Measurements from ENCODE around the gene ANK2. TPM values are rescaled to one million over a fixed set of nuclear protein-coding genes. Genes with fewer than 3 reads are reported as not detected.

Gene ANK2
- total and polyA plus RNA-seq, 2 of the 13 experiments (the other 11 are each of a cell fraction or from before 2014, with no cell fraction given) = 2.7 to 15.1 TPM

DNA sequence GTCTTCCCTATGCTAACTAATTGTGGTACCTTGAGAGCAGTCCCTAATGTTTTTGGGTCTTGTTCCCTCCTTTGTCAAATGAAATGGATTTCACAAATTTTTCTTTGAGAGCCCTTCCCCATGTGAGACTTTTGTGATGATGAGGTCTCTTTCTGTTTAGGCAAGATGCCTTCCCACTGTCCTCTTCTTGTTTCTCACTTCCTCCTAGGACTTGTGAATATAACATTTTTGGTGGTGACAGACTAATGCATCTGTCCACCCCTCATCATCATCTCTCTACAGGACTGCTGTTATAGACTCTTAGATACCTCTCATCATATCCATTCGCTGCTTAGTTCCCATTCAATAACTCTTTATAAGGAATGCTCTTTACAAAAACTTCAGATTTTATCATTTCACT is 8.7 kb upstream of the ANK2 start (continued):
- no peak for TF ChIP-seq AGO1 (IDR thresholded peaks at IDR 0.05; ENCODE audit: low read depth, low read length, poor library complexity, severe bottlenecking)
- TF ChIP-seq ZNF652 (CRISPR knock-in tag; IDR thresholded peaks at IDR 0.05; ENCODE audit: borderline replicate concordance, low read depth) = no peak
- no peak for TF ChIP-seq ZNF7 (CRISPR knock-in tag; IDR thresholded peaks at IDR 0.05)
- TF ChIP-seq ZNF33A (CRISPR knock-in tag; IDR thresholded peaks at IDR 0.05; ENCODE audit: borderline replicate concordance) = no peak
- TF ChIP-seq, protein P1, sequence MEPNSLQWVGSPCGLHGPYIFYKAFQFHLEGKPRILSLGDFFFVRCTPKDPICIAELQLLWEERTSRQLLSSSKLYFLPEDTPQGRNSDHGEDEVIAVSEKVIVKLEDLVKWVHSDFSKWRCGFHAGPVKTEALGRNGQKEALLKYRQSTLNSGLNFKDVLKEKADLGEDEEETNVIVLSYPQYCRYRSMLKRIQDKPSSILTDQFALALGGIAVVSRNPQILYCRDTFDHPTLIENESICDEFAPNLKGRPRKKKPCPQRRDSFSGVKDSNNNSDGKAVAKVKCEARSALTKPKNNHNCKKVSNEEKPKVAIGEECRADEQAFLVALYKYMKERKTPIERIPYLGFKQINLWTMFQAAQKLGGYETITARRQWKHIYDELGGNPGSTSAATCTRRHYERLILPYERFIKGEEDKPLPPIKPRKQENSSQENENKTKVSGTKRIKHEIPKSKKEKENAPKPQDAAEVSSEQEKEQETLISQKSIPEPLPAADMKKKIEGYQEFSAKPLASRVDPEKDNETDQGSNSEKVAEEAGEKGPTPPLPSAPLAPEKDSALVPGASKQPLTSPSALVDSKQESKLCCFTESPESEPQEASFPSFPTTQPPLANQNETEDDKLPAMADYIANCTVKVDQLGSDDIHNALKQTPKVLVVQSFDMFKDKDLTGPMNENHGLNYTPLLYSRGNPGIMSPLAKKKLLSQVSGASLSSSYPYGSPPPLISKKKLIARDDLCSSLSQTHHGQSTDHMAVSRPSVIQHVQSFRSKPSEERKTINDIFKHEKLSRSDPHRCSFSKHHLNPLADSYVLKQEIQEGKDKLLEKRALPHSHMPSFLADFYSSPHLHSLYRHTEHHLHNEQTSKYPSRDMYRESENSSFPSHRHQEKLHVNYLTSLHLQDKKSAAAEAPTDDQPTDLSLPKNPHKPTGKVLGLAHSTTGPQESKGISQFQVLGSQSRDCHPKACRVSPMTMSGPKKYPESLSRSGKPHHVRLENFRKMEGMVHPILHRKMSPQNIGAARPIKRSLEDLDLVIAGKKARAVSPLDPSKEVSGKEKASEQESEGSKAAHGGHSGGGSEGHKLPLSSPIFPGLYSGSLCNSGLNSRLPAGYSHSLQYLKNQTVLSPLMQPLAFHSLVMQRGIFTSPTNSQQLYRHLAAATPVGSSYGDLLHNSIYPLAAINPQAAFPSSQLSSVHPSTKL (CRISPR knock-in tag; IDR thresholded peaks at IDR 0.05) = no peak
- TF ChIP-seq, protein P2, sequence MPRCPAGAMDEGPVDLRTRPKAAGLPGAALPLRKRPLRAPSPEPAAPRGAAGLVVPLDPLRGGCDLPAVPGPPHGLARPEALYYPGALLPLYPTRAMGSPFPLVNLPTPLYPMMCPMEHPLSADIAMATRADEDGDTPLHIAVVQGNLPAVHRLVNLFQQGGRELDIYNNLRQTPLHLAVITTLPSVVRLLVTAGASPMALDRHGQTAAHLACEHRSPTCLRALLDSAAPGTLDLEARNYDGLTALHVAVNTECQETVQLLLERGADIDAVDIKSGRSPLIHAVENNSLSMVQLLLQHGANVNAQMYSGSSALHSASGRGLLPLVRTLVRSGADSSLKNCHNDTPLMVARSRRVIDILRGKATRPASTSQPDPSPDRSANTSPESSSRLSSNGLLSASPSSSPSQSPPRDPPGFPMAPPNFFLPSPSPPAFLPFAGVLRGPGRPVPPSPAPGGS (CRISPR knock-in tag; IDR thresholded peaks at IDR 0.05) = no peak
- TF ChIP-seq ZNF670 (CRISPR knock-in tag; IDR thresholded peaks at IDR 0.05; ENCODE audit: borderline replicate concordance) = no peak
- TF ChIP-seq HNRNPH1 (optimal IDR thresholded peaks at IDR 0.05; ENCODE audit: low read depth, low read length) = no peak
- no peak for TF ChIP-seq ZFAT (CRISPR knock-in tag; conservative IDR thresholded peaks at IDR 0.05)
- TF ChIP-seq ZBTB20 (CRISPR knock-in tag; IDR thresholded peaks at IDR 0.05; ENCODE audit: borderline replicate concordance, low read depth) = no peak
- TF ChIP-seq, protein P3, sequence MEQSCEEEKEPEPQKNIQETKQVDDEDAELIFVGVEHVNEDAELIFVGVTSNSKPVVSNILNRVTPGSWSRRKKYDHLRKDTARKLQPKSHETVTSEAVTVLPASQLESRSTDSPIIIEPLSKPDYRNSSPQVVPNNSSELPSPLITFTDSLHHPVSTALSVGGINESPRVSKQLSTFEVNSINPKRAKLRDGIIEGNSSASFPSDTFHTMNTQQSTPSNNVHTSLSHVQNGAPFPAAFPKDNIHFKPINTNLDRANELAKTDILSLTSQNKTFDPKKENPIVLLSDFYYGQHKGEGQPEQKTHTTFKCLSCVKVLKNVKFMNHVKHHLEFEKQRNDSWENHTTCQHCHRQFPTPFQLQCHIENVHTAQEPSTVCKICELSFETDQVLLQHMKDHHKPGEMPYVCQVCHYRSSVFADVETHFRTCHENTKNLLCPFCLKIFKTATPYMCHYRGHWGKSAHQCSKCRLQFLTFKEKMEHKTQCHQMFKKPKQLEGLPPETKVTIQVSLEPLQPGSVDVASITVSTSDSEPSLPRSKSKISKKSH (CRISPR knock-in tag; IDR thresholded peaks at IDR 0.05; ENCODE audit: borderline replicate concordance) = no peak
- TF ChIP-seq EEA1 (CRISPR knock-in tag; IDR thresholded peaks at IDR 0.05; ENCODE audit: borderline replicate concordance) = no peak
